SU-DHL-6 (cell line): Measurements from ENCODE around the gene PEX13.

Experiments used
- H2AFZ ChIP-seq: fragments of 200-600 bp; sonication (generic); 2 replicates; pipeline ENCODE4 v1.6.1; 2014; ENCODE audit warnings: low read depth, mild to moderate bottlenecking, moderate library complexity, mixed read lengths, antibody characterized with exemption, low read length; ENCODE audit not compliant: severe bottlenecking
- H3F3A ChIP-seq: fragments of 200-600 bp; shearing (Covaris generic); 2 replicates; pipeline ENCODE4 v1.6.0; 2016; ENCODE audit warnings: antibody characterized with exemption, mild to moderate bottlenecking; ENCODE audit not compliant: insufficient read depth
- H3K27ac ChIP-seq: fragments of 200-600 bp; sonication (generic); 2 replicates; pipeline ENCODE4 v1.5.1; 2016; ENCODE audit warnings: low read depth, mild to moderate bottlenecking, low read length, moderate library complexity, mixed read lengths
- H3K27me3 ChIP-seq: fragments of 200-600 bp; sonication (generic), shearing (Covaris generic); 2 replicates; pipeline ENCODE4 v1.6.0; 2014; ENCODE audit warnings: mild to moderate bottlenecking, low read length
- H3K36me3 ChIP-seq: fragments of 200-600 bp; sonication (generic); 2 replicates; pipeline ENCODE4 v1.6.1; 2014; ENCODE audit warnings: mild to moderate bottlenecking, low read length, mixed read lengths
- H3K4me2 ChIP-seq: fragments of 300-600, 200-600 bp; shearing (Covaris generic), sonication (generic); 2 replicates; pipeline ENCODE4 v1.6.0; 2014; ENCODE audit warnings: low read length, low read depth, mild to moderate bottlenecking; ENCODE audit not compliant: poor library complexity, severe bottlenecking
- H3K4me3 ChIP-seq: fragments of 200-600 bp; sonication (generic); 2 replicates; pipeline ENCODE4 v1.5.1; 2014; ENCODE audit warnings: antibody characterized with exemption, low read length, mild to moderate bottlenecking, mixed read lengths; ENCODE audit not compliant: insufficient read depth, poor library complexity, severe bottlenecking
- H3K79me2 ChIP-seq: fragments of 200-600 bp; sonication (generic); 2 replicates; pipeline ENCODE4 v1.6.1; 2014; ENCODE audit warnings: mild to moderate bottlenecking, low read length, moderate library complexity; ENCODE audit not compliant: insufficient read depth
- H3K9ac ChIP-seq: fragments of 200-600 bp; sonication (generic); 2 replicates; pipeline ENCODE4 v1.7.0; 2014; ENCODE audit warnings: mild to moderate bottlenecking, low read length
- H3K9me2 ChIP-seq: fragments of 200-600 bp; sonication (generic); replicated peaks from 2 replicates; pipeline ENCODE4 v1.6.1; 2014; ENCODE audit warnings: low read length; ENCODE audit not compliant: insufficient read depth
- H3K9me3 ChIP-seq: fragments of 200-600 bp; sonication (generic); 2 replicates; pipeline ENCODE4 v1.6.1; 2014; ENCODE audit warnings: low read length, mixed read lengths; ENCODE audit not compliant: insufficient read depth
- H4K20me1 ChIP-seq: fragments of 200-600 bp; sonication (generic); 2 replicates; pipeline ENCODE4 v1.6.1; 2014; ENCODE audit warnings: low read depth, mild to moderate bottlenecking, antibody characterized with exemption, low read length, moderate library complexity, mixed read lengths
- CTCF ChIP-seq: fragments of 200-600 bp; sonication (generic); IDR thresholded peaks from one replicate; pipeline ENCODE4 v1.5.1; 2017; ENCODE audit warnings: antibody characterized with exemption, mild to moderate bottlenecking, low read length, moderate library complexity; ENCODE audit not compliant: insufficient read depth, poor library complexity, severe bottlenecking
- EZH2phosphoT487 ChIP-seq: fragments of 200-600 bp; sonication (generic), shearing (Covaris generic); conservative IDR thresholded peaks from 2 replicates; pipeline ENCODE4 v1.6.1; 2018; ENCODE audit warnings: mild to moderate bottlenecking, antibody characterized with exemption, low read length, moderate library complexity, mixed read lengths

Gene PEX13

GRCh38 chr2:61096438-61096837 lies 78.9 kb downstream of the PEX13 start:
- TF ChIP-seq CTCF (no peak), EZH2phosphoT487 (no peak)
- Histone ChIP-seq H3K9me2 (no peaks in the 10 kb centered on the region), H3K27ac (no peak overlapping the region), H3F3A (no peaks in the 10 kb centered on the region), H3K9ac (no peak overlapping the region), H3K4me3 (no peak overlapping the region), H3K27me3 (no peaks in the 10 kb centered on the region), H3K9me3 (no peaks in the 10 kb centered on the region), H2AFZ (no peak overlapping the region), H3K36me3 (no peaks in the 10 kb centered on the region), H3K79me2 (no peaks in the 10 kb centered on the region), H3K4me2 (no peak overlapping the region), H4K20me1 (no peaks in the 10 kb centered on the region)

- no peaks in the 10 kb centered on the region for H3K36me3 ChIP-seq
- H3K9me3 ChIP-seq = no peaks in the 10 kb centered on the region
- no peak overlapping the region for H3K9ac ChIP-seq
- no peaks in the 10 kb centered on the region for H3K79me2 ChIP-seq
- no peak overlapping the region for H2AFZ ChIP-seq
- no peak overlapping the region for H3K4me3 ChIP-seq
- no peak overlapping the region for H3K27ac ChIP-seq
- H4K20me1 ChIP-seq = no peaks in the 10 kb centered on the region
- no peaks in the 10 kb centered on the region for H3K9me2 ChIP-seq
- no peaks in the 10 kb centered on the region for H3K27me3 ChIP-seq
- H3K4me2 ChIP-seq = no peak overlapping the region
- TF ChIP-seq CTCF (no peak), EZH2phosphoT487 (no peak)
- no peaks in the 10 kb centered on the region for H3F3A ChIP-seq
Observed at GRCh38 chr2:61100801-61101200, 83.3 kb downstream of the PEX13 start.
